CD14-positive monocyte (primary cell): ENCODE results near the gene MORC1. TPM values are rescaled to one million over a fixed set of nuclear protein-coding genes. Genes with fewer than 3 reads are reported as not detected.

ENCODE experiments used
- DNase-seq, 3 donors: peaks; one replicate each; pipeline ENCODE4 v3.0.0-alpha.2; 2011 to 2022
- H2AFZ ChIP-seq: 2 replicates; pipeline ENCODE4 v1.6.0; 2012; ENCODE audit warnings: mild to moderate bottlenecking, low read depth, low read length, inconsistent platforms; ENCODE audit not compliant: insufficient read depth, poor library complexity, severe bottlenecking
- H3K27ac ChIP-seq, 2 donors: 1 replicate in 1 of 2; 2 replicates in 1 of 2; pipeline ENCODE4 v1.5.1; 2012 to 2013; ENCODE audit warnings: low read length in 2 of 2, control low read depth in 1 of 2, inconsistent platforms in 1 of 2, low read depth in 1 of 2, mild to moderate bottlenecking in 1 of 2
- H3K27me3 ChIP-seq, 2 donors: one replicate each; pipeline versions ENCODE4 v1.6.0 to v1.6.1; 2011 to 2013; ENCODE audit warnings: low read length in 2 of 2; ENCODE audit not compliant: control insufficient read depth in 2 of 2, insufficient read depth in 2 of 2
- H3K36me3 ChIP-seq, 2 donors: replicated peaks in 1 of 2; 1 replicate in 1 of 2; 2 replicates in 1 of 2; pipeline versions ENCODE4 v1.5.1 to v1.6.1; 2012 to 2013; ENCODE audit warnings: low read length in 2 of 2, control low read depth in 1 of 2, inconsistent platforms in 1 of 2, mild to moderate bottlenecking in 1 of 2; ENCODE audit not compliant: insufficient read depth in 2 of 2, control insufficient read depth in 1 of 2
- H3K4me1 ChIP-seq, 2 donors: 1 replicate in 1 of 2; 2 replicates in 1 of 2; pipeline versions ENCODE4 v1.5.1 to v1.6.1; 2012 to 2013; ENCODE audit warnings: low read length in 2 of 2, control low read depth in 1 of 2, inconsistent platforms in 1 of 2, mild to moderate bottlenecking in 1 of 2, moderate library complexity in 1 of 2; ENCODE audit not compliant: insufficient read depth in 2 of 2, control insufficient read depth in 1 of 2
- H3K4me2 ChIP-seq: replicated peaks from 2 replicates; pipeline ENCODE3; 2012; ENCODE audit warnings: low read length, moderate library complexity, mild to moderate bottlenecking; ENCODE audit not compliant: poor library complexity, severe bottlenecking; ENCODE audit errors: extremely low read depth
- H3K4me3 ChIP-seq, 3 experiments: fragments of 200-600 bp in 1 of 3; sonication (generic) in 1 of 3; replicated peaks in 1 of 3; 1 replicate in 2 of 3; 2 replicates in 1 of 3; pipeline ENCODE4 v1.5.1; 2011 to 2013; ENCODE audit warnings: low read length in 3 of 3, mild to moderate bottlenecking in 3 of 3, control low read depth in 2 of 3, low read depth in 2 of 3, inconsistent platforms in 1 of 3, moderate library complexity in 1 of 3
- H3K79me2 ChIP-seq: 2 replicates; pipeline ENCODE4 v1.6.0; 2012; ENCODE audit warnings: mild to moderate bottlenecking, control low read depth, inconsistent platforms, low read length, moderate library complexity; ENCODE audit not compliant: insufficient read depth
- H3K9ac ChIP-seq: 2 replicates; pipeline ENCODE4 v1.6.0; 2017; ENCODE audit warnings: low read length, mild to moderate bottlenecking; ENCODE audit not compliant: insufficient read depth, poor library complexity, severe bottlenecking
- H3K9me3 ChIP-seq, 2 donors: replicated peaks in 1 of 2; 1 replicate in 1 of 2; 2 replicates in 1 of 2; pipeline versions ENCODE4 v1.5.1 to v1.6.1; 2012 to 2013; ENCODE audit warnings: low read length in 2 of 2, control low read depth in 1 of 2; ENCODE audit not compliant: control insufficient read depth in 1 of 2, insufficient read depth in 1 of 2
- H4K20me1 ChIP-seq: 2 replicates; pipeline ENCODE4 v1.6.0; 2012; ENCODE audit warnings: mild to moderate bottlenecking, low read length, control low read depth, moderate library complexity; ENCODE audit not compliant: insufficient read depth
- H3K27ac Mint-ChIP-seq, 7 donors: one replicate each; pipeline ENCODE4 v1.8.0; 2020; ENCODE audit warnings: mild to moderate bottlenecking in 7 of 7, mixed read lengths in 7 of 7, moderate library complexity in 6 of 7, inconsistent platforms in 2 of 7
- H3K27me3 Mint-ChIP-seq, 3 donors: one replicate each; pipeline ENCODE4 v1.8.0; 2021 to 2022; ENCODE audit warnings: low read depth in 3 of 3, mild to moderate bottlenecking in 3 of 3, mixed read lengths in 3 of 3, moderate library complexity in 3 of 3, inconsistent platforms in 1 of 3
- H3K36me3 Mint-ChIP-seq, 2 donors: one replicate each; pipeline ENCODE4 v1.8.0; 2020; ENCODE audit warnings: mixed read lengths in 2 of 2, inconsistent platforms in 1 of 2, mild to moderate bottlenecking in 1 of 2
- H3K4me1 Mint-ChIP-seq: one replicate; pipeline ENCODE4 v1.8.0; 2020; ENCODE audit warnings: mild to moderate bottlenecking, mixed read lengths
- H3K4me3 Mint-ChIP-seq, 2 donors: one replicate each; pipeline ENCODE4 v1.8.0; 2020; ENCODE audit warnings: mild to moderate bottlenecking in 2 of 2, mixed read lengths in 2 of 2, moderate library complexity in 1 of 2
- H3K9me3 Mint-ChIP-seq, 7 donors: one replicate each; pipeline ENCODE4 v1.8.0; 2020 to 2022; ENCODE audit warnings: mixed read lengths in 7 of 7, mild to moderate bottlenecking in 6 of 7, moderate library complexity in 6 of 7, inconsistent platforms in 2 of 7
- CTCF ChIP-seq: fragments of 200-600 bp; IDR thresholded peaks from one replicate; pipeline ENCODE4 v1.8.0; 2022; ENCODE audit warnings: antibody characterized with exemption, mild to moderate bottlenecking
- WGBS: methylation state at CpG from one replicate; pipeline ENCODE4 v1.1.5; 2013; ENCODE audit warnings: missing lambda C conversion rate; ENCODE audit not compliant: insufficient coverage; 5-methylcytosine and 5-hydroxymethylcytosine counted together
- intact Hi-C, 2 donors: fragments of 100-400 bp; cut with micrococcal nuclease; formaldehyde crosslinking; loops; one replicate each; pipeline versions ENCODE4 v1.15.0 to v1.15.1; 2023
- polyA plus RNA-seq, 3 donors: library from polyadenylated mRNA; depleted of rRNA in 1 of 3; unstranded in 2 of 3; stranded (reverse) in 1 of 3; fragments of 300-500 nt in 2 of 3; fragments of >200 nt in 1 of 3; fragmentation: Illumina TruSeq in 2 of 3; gene quantifications; 1 replicate in 2 of 3; 2 replicates in 1 of 3; pipeline ENCODE4 v1.2.3, GENCODE V29; 2012 to 2021

MORC1 gene
- polyA plus RNA-seq, 3 donors, result not detected

GRCh38 chr3:109073116-109073515 lies 44.8 kb downstream of the MORC1 start:
- no peaks in the 10 kb centered on the region for H3K9me3 ChIP-seq

GRCh38 chr3:109072194-109072593 lies 45.7 kb downstream of the MORC1 start:
- Histone ChIP-seq H3K27me3 (no peaks in the 10 kb centered on the region), H3K4me2 (peak overlapping the region; percentile 66), H3K36me3 (no peaks in the 10 kb centered on the region), H3K4me3 (peak overlapping the region in 1 of 3 experiments; percentile 52), H3K4me1 (peaks cover 38 to 39% of the 10 kb centered on the region in 2 donors), H3K9ac (no peak overlapping the region), H3K27ac (no peak overlapping the region), H3K9me3 (no peaks in the 10 kb centered on the region), H3K79me2 (no peaks in the 10 kb centered on the region), H4K20me1 (no peaks in the 10 kb centered on the region), H2AFZ (peak overlapping the region; percentile 38)
- peaks cover 41% of the 10 kb centered on the region for H3K4me1 Mint-ChIP-seq
- H3K36me3 Mint-ChIP-seq, result no peaks in the 10 kb centered on the region
- intact Hi-C loops, result no loop called here
- WGBS, result 34% methylated on average over 6 of the region's 7 CpGs
- DNase-seq, result peak in 1 of 3 donors; percentile 6
- TF ChIP-seq CTCF, result no peak
- H3K27ac Mint-ChIP-seq, result peak overlapping the region in 1 of 7 donors; percentile 70
- H3K27me3 Mint-ChIP-seq, result peaks cover 0 to 2% (median 0%) of the 10 kb centered on the region in 3 donors
- H3K4me3 Mint-ChIP-seq, result peak overlapping the region; percentile 45 to 95
- H3K9me3 Mint-ChIP-seq, result peaks cover 0 to 5% (median 3%) of the 10 kb centered on the region in 7 donors

More at GRCh38 chr3:109073116-109073515, 44.8 kb downstream of the MORC1 start:
- DNase-seq, result no peak
- Histone ChIP-seq H3K79me2 (no peaks in the 10 kb centered on the region), H4K20me1 (no peaks in the 10 kb centered on the region), H3K4me1 (peaks cover 38 to 39% of the 10 kb centered on the region in 2 donors), H3K9ac (no peak overlapping the region), H2AFZ (no peak overlapping the region), H3K4me2 (no peak overlapping the region), H3K27ac (no peak overlapping the region), H3K27me3 (no peaks in the 10 kb centered on the region), H3K36me3 (no peaks in the 10 kb centered on the region), H3K4me3 (no peak overlapping the region)
- intact Hi-C loops, result no loop called here
- Mint-ChIP-seq H3K27ac (no peak overlapping the region), H3K4me3 (no peak overlapping the region), H3K4me1 (peaks cover 41% of the 10 kb centered on the region), H3K27me3 (peaks cover 0 to 2% (median 0%) of the 10 kb centered on the region in 3 donors), H3K9me3 (peaks cover 0 to 5% (median 3%) of the 10 kb centered on the region in 7 donors), H3K36me3 (no peaks in the 10 kb centered on the region)
- WGBS, result no CpG with 5 or more reads among the region's 1 CpG
- no peak for TF ChIP-seq CTCF
